SK-N-SH (cell line): Measurements from ENCODE around the gene ZBTB4. TPM values are rescaled to one million over a fixed set of nuclear protein-coding genes. Genes with fewer than 3 reads are reported as not detected.

ENCODE experiments used
- CTCF ChIA-PET: fragments of 300-600, 350-600 bp; formaldehyde crosslinking; extraction: SDS; loops from one replicate; lab custom pipeline; 2021; lab: Yijun Ruan, JAX
- POLR2A ChIA-PET: fragments of 350-600 bp; sonication (Branson Sonifier 250); formaldehyde crosslinking; extraction: SDS; loops from one replicate; lab custom pipeline; 2020; ENCODE audit warnings: antibody characterized with exemption, inconsistent platforms; lab: Yijun Ruan, JAX
- DNase-seq: peaks from one replicate; pipeline ENCODE4 v3.0.0; 2012
- H2AFZ ChIP-seq: fragments of 200-600 bp; sonication (generic); 2 replicates; pipeline ENCODE4 v1.8.1; 2016; ENCODE audit warnings: antibody characterized with exemption, mild to moderate bottlenecking, low read depth
- H3F3A ChIP-seq: fragments of 200-600 bp; sonication (generic); replicated peaks from 2 replicates; pipeline ENCODE3; 2016; ENCODE audit warnings: antibody characterized with exemption, mild to moderate bottlenecking; ENCODE audit not compliant: insufficient read depth
- H3K27ac ChIP-seq, 2 experiments: fragments of 200-500 bp in 1 of 2; fragments of 200-600 bp in 1 of 2; sonication (Bioruptor generic) in 1 of 2; sonication (generic), shearing (Covaris generic) in 1 of 2; 2 replicates each; pipeline versions ENCODE4 v1.5.1 to v1.6.1; 2014 to 2016; ENCODE audit warnings: low read depth in 2 of 2, inconsistent platforms in 1 of 2, low read length in 1 of 2, mild to moderate bottlenecking in 1 of 2, mixed read lengths in 1 of 2
- H3K27me3 ChIP-seq: fragments of 200-600 bp; sonication (generic), shearing (Covaris generic); 2 replicates; pipeline ENCODE4 v1.6.1; 2016; ENCODE audit warnings: mixed run types; ENCODE audit not compliant: insufficient read depth
- H3K36me3 ChIP-seq, 2 experiments: fragments of 200-500 bp in 1 of 2; fragments of 200-600 bp in 1 of 2; sonication (Bioruptor generic) in 1 of 2; sonication (generic) in 1 of 2; replicated peaks in 1 of 2; 2 replicates each; pipeline versions ENCODE3 to v1.5.1; 2014 to 2016; ENCODE audit warnings: low read length in 1 of 2, mild to moderate bottlenecking in 1 of 2; ENCODE audit not compliant: insufficient read depth in 2 of 2, control insufficient read depth in 1 of 2
- H3K4me1 ChIP-seq, 2 experiments: fragments of 200-500 bp in 1 of 2; fragments of 200-600 bp in 1 of 2; sonication (Bioruptor generic) in 1 of 2; sonication (generic), shearing (Covaris generic) in 1 of 2; 2 replicates each; pipeline versions ENCODE4 v1.5.1 to v1.6.1; 2014 to 2016; ENCODE audit warnings: low read depth in 1 of 2, low read length in 1 of 2, mixed run types in 1 of 2; ENCODE audit not compliant: insufficient read depth in 2 of 2, control insufficient read depth in 1 of 2
- H3K4me2 ChIP-seq: fragments of 200-600 bp; sonication (generic), shearing (Covaris generic); 2 replicates; pipeline ENCODE4 v1.6.1; 2017; ENCODE audit warnings: mixed run types
- H3K4me3 ChIP-seq, 2 experiments: fragments of 200-500 bp in 1 of 2; fragments of 200-600 bp in 1 of 2; sonication (Bioruptor generic) in 1 of 2; sonication (generic), shearing (Covaris generic) in 1 of 2; 2 replicates each; pipeline versions ENCODE4 v1.5.1 to v1.8.1; 2014 to 2016; ENCODE audit warnings: low read depth in 2 of 2, inconsistent platforms in 1 of 2, low read length in 1 of 2, mild to moderate bottlenecking in 1 of 2, mixed read lengths in 1 of 2, moderate library complexity in 1 of 2
- H3K79me2 ChIP-seq: fragments of 200-600 bp; sonication (generic); 2 replicates; pipeline ENCODE4 v1.8.1; 2017; ENCODE audit warnings: mild to moderate bottlenecking; ENCODE audit not compliant: insufficient read depth
- H3K9ac ChIP-seq: fragments of 200-600 bp; sonication (generic); 2 replicates; pipeline ENCODE4 v1.6.1; 2017; ENCODE audit warnings: mixed run types
- H3K9me2 ChIP-seq: fragments of 200-600 bp; sonication (generic); 2 replicates; pipeline ENCODE4 v1.6.1; 2017; ENCODE audit warnings: mixed run types
- H3K9me3 ChIP-seq: fragments of 200-600 bp; sonication (generic); 2 replicates; pipeline ENCODE4 v1.6.1; 2017; ENCODE audit warnings: mixed run types, mild to moderate bottlenecking, moderate library complexity
- H4K20me1 ChIP-seq: fragments of 200-600 bp; sonication (generic); 2 replicates; pipeline ENCODE4 v1.6.1; 2017; ENCODE audit warnings: mild to moderate bottlenecking, mixed run types; ENCODE audit not compliant: insufficient read depth
- CHD2 ChIP-seq: fragments of 150-350 bp; IDR thresholded peaks from 2 replicates; pipeline ENCODE4 v1.6.1; 2018; ENCODE audit warnings: low read length; ENCODE audit not compliant: partially characterized antibody
- ELF1 ChIP-seq: IDR thresholded peaks from 2 replicates; pipeline ENCODE4 v1.4.0; 2012
- EP300 ChIP-seq, 2 experiments: IDR thresholded peaks; 2 replicates each; pipeline versions ENCODE4 v1.4.0 to v1.6.1; 2012; ENCODE audit warnings: borderline replicate concordance in 1 of 2, low read depth in 1 of 2, low read length in 1 of 2
- MAX ChIP-seq: IDR thresholded peaks from 2 replicates; pipeline ENCODE4 v1.4.0; 2012; ENCODE audit warnings: low read depth
- PBX3 ChIP-seq: IDR thresholded peaks from 2 replicates; pipeline ENCODE4; 2012
- POLR2AphosphoS5 ChIP-seq: IDR thresholded peaks from 2 replicates; pipeline ENCODE4 v1.6.1; 2012; ENCODE audit warnings: low read depth, low read length
- RAD21 ChIP-seq: IDR thresholded peaks from 2 replicates; pipeline ENCODE4 v1.6.1; 2012; ENCODE audit warnings: mild to moderate bottlenecking, low read length
- REST ChIP-seq: IDR thresholded peaks from 2 replicates; pipeline ENCODE4 v1.6.1; 2012; ENCODE audit warnings: mild to moderate bottlenecking, low read depth, low read length, moderate library complexity
- RFX5 ChIP-seq: IDR thresholded peaks from 2 replicates; pipeline ENCODE4 v1.6.1; 2012; ENCODE audit warnings: mild to moderate bottlenecking, improper control_type of control experiment, low read length
- RXRA ChIP-seq: IDR thresholded peaks from 2 replicates; pipeline ENCODE4 v1.4.0; 2012; ENCODE audit warnings: low read depth, mild to moderate bottlenecking, borderline replicate concordance
- TCF12 ChIP-seq: IDR thresholded peaks from 2 replicates; pipeline ENCODE4 v1.4.0; 2012
- TEAD4 ChIP-seq: IDR thresholded peaks from 2 replicates; pipeline ENCODE4 v1.4.0; 2012; ENCODE audit warnings: mild to moderate bottlenecking, borderline replicate concordance; ENCODE audit not compliant: insufficient read depth
- USF2 ChIP-seq: fragments of 150-350 bp; IDR thresholded peaks from 2 replicates; pipeline ENCODE4 v1.6.1; 2017; ENCODE audit warnings: antibody characterized with exemption, low read length, low read depth, borderline replicate concordance
- WGBS: methylation state at CpG from one replicate; pipeline ENCODE4 v1.1.6; 2017; ENCODE audit warnings: low lambda C conversion rate; 5-methylcytosine and 5-hydroxymethylcytosine counted together
- polyA plus RNA-seq, 3 experiments: library from polyadenylated mRNA; depleted of rRNA; stranded (reverse); fragments of >200 nt; gene quantifications; 2 replicates each; pipeline ENCODE4 v1.2.3, GENCODE V29; 2012

The ZBTB4 gene
- polyA plus RNA-seq, 1 of the 3 experiments (the other 2 are of a cell fraction): 12.8 TPM

- Histone ChIP-seq H2AFZ (no peak overlapping the region), H3F3A (peaks cover 26% of the 10 kb centered on the region), H3K4me1 (no peaks in the 10 kb centered on the region), H3K27ac (no peak overlapping the region), H3K36me3 (peaks cover 7 to 25% of the 10 kb centered on the region in 2 experiments), H3K9me3 (no peaks in the 10 kb centered on the region), H3K9ac (no peak overlapping the region), H3K9me2 (no peaks in the 10 kb centered on the region), H3K4me2 (no peak overlapping the region), H3K4me3 (no peak overlapping the region), H3K27me3 (no peaks in the 10 kb centered on the region), H4K20me1 (no peaks in the 10 kb centered on the region), H3K79me2 (no peaks in the 10 kb centered on the region)
- ChIA-PET POLR2A (interaction anchor here (1.3 to 1.5 kb wide), 2 partner anchors 22 to 42 kb away, joined by 3 read pairs; partner anchors contain the start of gene TNFSF13), CTCF (interaction anchor here (0.6 to 11.6 kb wide), 19 partner anchors 13 to 190 kb away, joined by 3 to 236 read pairs (median 5); partner anchors contain the start of genes MPDU1, SENP3, SOX15 and TMEM95)
- no peak for DNase-seq
- TF ChIP-seq TEAD4: no peak
- no peak for TF ChIP-seq RXRA
- TF ChIP-seq MAX: no peak
- no peak for TF ChIP-seq RFX5
- TF ChIP-seq CHD2: no peak
- TF ChIP-seq EP300 (IDR thresholded peaks at IDR 0.05; ENCODE audit: borderline replicate concordance in 1 of 2, low read depth in 1 of 2, low read length in 1 of 2): no peak
- TF ChIP-seq REST: no peak
- 94% methylated on average over 13 of the region's 13 CpGs for WGBS
These were observed 36.6 kb upstream of the ZBTB4 start for GRCh38 chr17:7515911-7516610.

GRCh38 chr17:7513850-7514419 lies 34.5 kb upstream of the ZBTB4 start:
- POLR2A ChIA-PET: interaction anchor here (0.9 kb wide), 1 partner anchor 47 kb away, joined by 3 read pairs; no protein-coding TSS in a partner anchor
- DNase-seq: no peak
- peaks cover 14 to 34% of the 10 kb centered on the region in 2 experiments for H3K36me3 ChIP-seq
- TF ChIP-seq REST: no peak
- no peak for TF ChIP-seq PBX3
- TF ChIP-seq TEAD4: no peak
- TF ChIP-seq ELF1: no peak
- TF ChIP-seq RAD21: no peak
- TF ChIP-seq RXRA: no peak
- no peak for TF ChIP-seq USF2
- no peak for TF ChIP-seq TCF12
- no peak for TF ChIP-seq POLR2AphosphoS5

More at GRCh38 chr17:7513850-7514419, 34.5 kb upstream of the ZBTB4 start:
- no peaks in the 10 kb centered on the region for H3K9me2 ChIP-seq
- H3K79me2 ChIP-seq: no peaks in the 10 kb centered on the region
- H3K4me3 ChIP-seq: no peak overlapping the region
- H2AFZ ChIP-seq: no peak overlapping the region
- H3K9me3 ChIP-seq: no peaks in the 10 kb centered on the region
- no peak overlapping the region for H3K27ac ChIP-seq
- no peaks in the 10 kb centered on the region for H4K20me1 ChIP-seq
- CTCF ChIA-PET: interaction anchor here (0.7 to 11.6 kb wide), 38 partner anchors 9 to 173 kb away, joined by 3 to 236 read pairs (median 5); partner anchors contain the start of genes MPDU1, SENP3, SOX15 and TMEM95
- peaks cover 20% of the 10 kb centered on the region for H3F3A ChIP-seq
- H3K4me2 ChIP-seq: no peak overlapping the region
- H3K9ac ChIP-seq: no peak overlapping the region
- H3K27me3 ChIP-seq: no peaks in the 10 kb centered on the region
- H3K4me1 ChIP-seq: no peaks in the 10 kb centered on the region
- WGBS: 87% methylated on average over 17 of the region's 17 CpGs
